ENCODE data around the gene COL27A1. TPM values are rescaled to one million over a fixed set of nuclear protein-coding genes. Genes with fewer than 3 reads are reported as not detected.

The COL27A1 gene
- total and polyA plus RNA-seq, 12 donors = 3.0 to 99.8 (median 11.9) TPM

DNA sequence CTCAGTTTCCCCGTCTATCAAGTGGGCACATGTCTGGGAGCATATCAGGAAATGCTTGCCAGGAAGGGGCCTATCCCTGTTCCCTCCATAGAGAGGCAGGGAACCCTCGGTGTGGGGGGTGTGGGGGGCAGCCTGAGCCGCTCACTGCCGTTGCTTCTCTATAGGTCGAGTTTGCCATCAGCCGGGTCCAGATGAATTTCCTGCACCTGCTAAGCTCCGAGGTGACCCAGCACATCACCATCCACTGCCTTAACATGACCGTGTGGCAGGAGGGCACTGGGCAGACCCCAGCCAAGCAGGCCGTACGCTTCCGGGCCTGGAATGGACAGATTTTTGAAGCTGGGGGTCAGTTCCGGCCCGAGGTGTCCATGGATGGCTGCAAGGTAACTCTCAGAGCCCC, 153.8 kb downstream of the COL27A1 start:
- 86 to 97% (median 95%) methylated on average over 6 to 13 of the region's 13 CpGs for WGBS, 4 donors
- H3K9me3 ChIP-seq (replicated peaks in 1 of 3) = no peaks in the 10 kb centered on the region
- no peaks in the 10 kb centered on the region for H3K4me1 ChIP-seq (replicated peaks in 1 of 2)
- peaks cover 0 to 5% of the 10 kb centered on the region in 2 donors for H3K36me3 ChIP-seq (replicated peaks in 1 of 2)
- peak in 4 of 7 donors; percentile 5 to 44 (median 12) for DNase-seq
- intact Hi-C loops (cut with DNase I) = no loop called here
- H3K4me3 ChIP-seq = no peak overlapping the region
- H3K27ac ChIP-seq = no peak overlapping the region
- no peak for TF ChIP-seq POLR2A (IDR thresholded peaks at IDR 0.05)
- no peaks in the 10 kb centered on the region for H3K27me3 ChIP-seq

DNA sequence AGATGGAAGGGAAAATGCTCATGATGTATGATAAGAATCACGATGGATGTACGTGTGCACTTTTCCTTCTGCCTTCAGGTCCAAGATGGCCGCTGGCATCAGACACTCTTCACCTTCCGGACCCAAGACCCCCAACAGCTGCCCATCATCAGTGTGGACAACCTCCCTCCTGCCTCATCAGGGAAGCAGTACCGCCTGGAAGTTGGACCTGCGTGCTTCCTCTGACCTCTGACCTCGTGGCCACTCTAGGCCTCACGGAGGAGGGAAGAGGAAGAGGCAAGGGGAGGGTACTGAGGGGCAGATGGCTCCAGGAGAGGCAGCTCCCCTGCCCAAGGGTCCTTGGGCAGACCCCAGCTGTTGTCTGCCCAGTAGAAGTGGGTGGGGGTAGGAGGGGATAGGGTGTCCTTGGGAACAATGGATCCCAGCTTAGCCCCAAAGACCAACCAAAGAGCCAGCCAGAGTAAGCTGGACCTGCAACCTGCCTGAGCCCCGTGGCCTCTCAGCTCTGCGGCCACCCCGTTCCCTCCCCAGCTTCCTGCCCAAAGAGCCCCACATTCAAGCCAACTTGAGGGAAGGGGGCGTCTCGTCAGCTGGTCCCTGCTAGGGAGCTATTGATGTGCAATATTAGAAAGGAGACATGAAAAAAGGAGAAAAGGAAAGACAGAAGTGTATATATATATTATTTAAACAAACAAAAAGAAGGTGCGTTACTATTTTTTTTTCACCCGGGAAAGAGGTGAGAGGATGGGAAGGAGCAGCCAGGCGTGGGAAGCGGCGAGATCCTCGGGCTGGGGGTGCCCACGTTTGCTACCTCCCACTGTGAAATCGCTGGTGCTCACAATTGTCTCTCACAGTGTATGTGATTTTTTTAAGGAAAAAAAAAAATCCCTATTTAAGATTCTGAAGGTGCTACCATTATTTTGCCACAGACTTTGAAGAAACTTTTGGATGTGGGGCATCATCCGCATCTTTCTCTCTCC, 155.4 kb downstream of the COL27A1 start:
- intact Hi-C loops (cut with DNase I) = no loop called here
- Histone ChIP-seq H3K27ac (no peak overlapping the region), H3K4me3 (no peak overlapping the region), H3K4me1 (replicated peaks in 1 of 2) (no peaks in the 10 kb centered on the region), H3K27me3 (no peaks in the 10 kb centered on the region), H3K9me3 (replicated peaks in 1 of 3) (no peaks in the 10 kb centered on the region), H3K36me3 (replicated peaks in 1 of 2) (peaks cover 0 to 5% of the 10 kb centered on the region in 2 donors)
- no peak for TF ChIP-seq POLR2A (IDR thresholded peaks at IDR 0.05)
- TF ChIP-seq, protein P1, sequence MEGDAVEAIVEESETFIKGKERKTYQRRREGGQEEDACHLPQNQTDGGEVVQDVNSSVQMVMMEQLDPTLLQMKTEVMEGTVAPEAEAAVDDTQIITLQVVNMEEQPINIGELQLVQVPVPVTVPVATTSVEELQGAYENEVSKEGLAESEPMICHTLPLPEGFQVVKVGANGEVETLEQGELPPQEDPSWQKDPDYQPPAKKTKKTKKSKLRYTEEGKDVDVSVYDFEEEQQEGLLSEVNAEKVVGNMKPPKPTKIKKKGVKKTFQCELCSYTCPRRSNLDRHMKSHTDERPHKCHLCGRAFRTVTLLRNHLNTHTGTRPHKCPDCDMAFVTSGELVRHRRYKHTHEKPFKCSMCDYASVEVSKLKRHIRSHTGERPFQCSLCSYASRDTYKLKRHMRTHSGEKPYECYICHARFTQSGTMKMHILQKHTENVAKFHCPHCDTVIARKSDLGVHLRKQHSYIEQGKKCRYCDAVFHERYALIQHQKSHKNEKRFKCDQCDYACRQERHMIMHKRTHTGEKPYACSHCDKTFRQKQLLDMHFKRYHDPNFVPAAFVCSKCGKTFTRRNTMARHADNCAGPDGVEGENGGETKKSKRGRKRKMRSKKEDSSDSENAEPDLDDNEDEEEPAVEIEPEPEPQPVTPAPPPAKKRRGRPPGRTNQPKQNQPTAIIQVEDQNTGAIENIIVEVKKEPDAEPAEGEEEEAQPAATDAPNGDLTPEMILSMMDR (IDR thresholded peaks at IDR 0.05) = no peak
- DNase-seq = peak in 4 of 7 donors; percentile 9 to 30 (median 14)
- 87 to 90% (median 88%) methylated on average over 20 to 22 of the region's 22 CpGs for WGBS, 4 donors

DNA sequence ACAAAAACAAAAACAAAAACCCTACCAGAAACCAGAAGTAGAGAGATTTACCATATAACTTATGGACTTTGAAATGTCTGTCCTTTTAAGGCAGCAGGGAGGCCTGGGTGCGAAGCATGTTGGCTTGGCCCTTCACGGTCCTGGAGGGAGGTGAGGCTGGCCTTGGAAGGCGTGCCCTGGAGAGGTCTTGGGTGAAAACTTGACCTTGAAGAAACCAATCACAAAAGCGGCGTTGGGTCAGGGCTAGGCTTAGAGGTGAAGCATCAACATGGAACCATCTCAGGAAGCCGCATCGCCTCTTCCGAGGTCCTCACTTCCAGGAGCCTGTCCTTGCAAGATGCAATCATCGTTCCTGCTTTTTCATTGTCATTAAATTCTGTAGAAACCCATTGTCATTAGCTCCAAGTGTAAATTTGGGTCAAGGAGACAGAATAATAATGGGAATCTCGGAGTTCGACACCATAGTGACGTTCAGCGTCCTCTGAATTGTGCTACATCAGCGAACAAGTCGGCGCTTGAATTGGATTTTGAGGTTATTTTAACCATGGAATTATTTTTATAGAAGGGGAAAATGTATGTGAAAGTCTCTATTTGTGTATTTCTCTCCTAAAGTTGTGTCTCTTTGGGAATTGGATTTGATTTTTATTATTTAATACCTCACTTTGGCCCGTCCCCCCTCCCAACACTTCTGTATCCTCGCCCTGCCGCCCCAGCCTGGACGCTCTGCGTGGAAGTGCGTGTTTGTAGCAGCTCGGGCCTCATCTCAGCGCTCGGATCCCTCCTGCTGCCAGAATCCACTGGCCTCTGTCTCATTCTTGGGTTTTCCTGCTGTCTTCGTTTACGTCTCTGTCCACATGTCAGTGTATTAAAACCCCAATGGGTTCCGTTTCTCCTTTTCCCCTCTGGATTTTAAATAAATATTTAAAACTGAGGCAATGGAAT, 156.5 kb downstream of the COL27A1 start:
- TF ChIP-seq POLR2A (IDR thresholded peaks at IDR 0.05) = no peak
- DNase-seq = peak in 5 of 7 donors; percentile 5 to 43 (median 11)
- no peak overlapping the region for H3K4me3 ChIP-seq
- 92 to 95% (median 93%) methylated on average over 28 of the region's 28 CpGs for WGBS, 4 donors
- peaks cover 0 to 5% of the 10 kb centered on the region in 2 donors for H3K36me3 ChIP-seq (replicated peaks in 1 of 2)
- H3K9me3 ChIP-seq (replicated peaks in 1 of 3) = no peaks in the 10 kb centered on the region
- no peak overlapping the region for H3K27ac ChIP-seq
- intact Hi-C loops (cut with DNase I) = no loop called here
- no peaks in the 10 kb centered on the region for H3K27me3 ChIP-seq
- no peaks in the 10 kb centered on the region for H3K4me1 ChIP-seq (replicated peaks in 1 of 2)

DNA sequence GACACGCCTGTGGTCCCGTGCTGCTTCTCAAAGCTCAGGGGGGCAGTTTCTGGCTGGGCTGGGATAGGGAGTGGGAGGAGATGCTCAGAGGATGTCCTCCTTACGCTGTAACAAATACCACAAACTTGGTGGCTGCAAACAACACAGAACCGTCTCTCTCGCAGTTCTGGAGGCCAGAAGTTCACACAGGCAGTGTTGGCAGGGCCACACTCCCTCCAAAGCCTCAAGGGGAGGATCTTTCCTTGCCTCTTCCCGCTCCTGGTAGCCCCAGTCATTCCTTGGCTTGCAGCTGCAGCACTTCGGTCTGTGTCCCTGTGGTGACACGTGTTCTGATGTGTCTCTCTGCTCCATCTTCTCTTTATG, 157.2 kb downstream of the COL27A1 start:
- Histone ChIP-seq H3K36me3 (replicated peaks in 1 of 2) (peaks cover 0 to 5% of the 10 kb centered on the region in 2 donors), H3K9me3 (replicated peaks in 1 of 3) (no peaks in the 10 kb centered on the region), H3K4me1 (replicated peaks in 1 of 2) (no peaks in the 10 kb centered on the region), H3K4me3 (no peak overlapping the region), H3K27ac (no peak overlapping the region), H3K27me3 (no peaks in the 10 kb centered on the region)
- TF ChIP-seq, protein P1 (IDR thresholded peaks at IDR 0.05) = no peak
- no peak for TF ChIP-seq POLR2A (IDR thresholded peaks at IDR 0.05)
- 82 to 89% (median 87%) methylated on average over 8 of the region's 8 CpGs for WGBS, 4 donors
- intact Hi-C loops (cut with DNase I) = no loop called here
- DNase-seq = peak in 4 of 7 donors; percentile 4 to 21 (median 6)

DNA sequence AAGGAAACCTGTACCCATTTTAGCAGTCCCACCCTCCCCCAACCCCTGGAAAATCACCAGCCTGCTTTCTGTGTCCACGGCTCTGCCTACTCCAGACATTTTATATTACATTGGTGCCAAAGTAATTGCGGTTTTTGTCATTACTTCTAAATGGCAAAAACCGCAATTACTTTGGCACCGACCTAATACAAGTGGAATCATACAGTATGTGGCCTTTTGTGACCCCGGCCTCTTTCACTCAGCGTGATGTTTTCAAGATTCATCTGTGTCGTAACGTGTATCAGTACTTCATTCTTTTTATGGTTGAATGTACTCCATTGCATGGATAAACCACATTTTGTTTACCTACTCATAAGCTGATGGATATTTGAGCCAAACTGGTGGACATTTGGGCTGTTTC, 157.8 kb downstream of the COL27A1 start:
- Histone ChIP-seq H3K4me3 (no peak overlapping the region), H3K9me3 (replicated peaks in 1 of 3) (no peaks in the 10 kb centered on the region), H3K27me3 (no peaks in the 10 kb centered on the region), H3K36me3 (replicated peaks in 1 of 2) (peaks cover 0 to 5% of the 10 kb centered on the region in 2 donors), H3K4me1 (replicated peaks in 1 of 2) (no peaks in the 10 kb centered on the region), H3K27ac (no peak overlapping the region)
- intact Hi-C loops (cut with DNase I) = no loop called here
- no peak for TF ChIP-seq POLR2A (IDR thresholded peaks at IDR 0.05)
- TF ChIP-seq, protein P1 (IDR thresholded peaks at IDR 0.05) = no peak
- DNase-seq = peak in 2 of 7 donors; percentile 0 to 4
- 86 to 90% (median 88%) methylated on average over 8 of the region's 8 CpGs for WGBS, 4 donors

Data from adrenal gland (tissue), 12 donors.